Measurements from ENCODE around the gene ACVR2A. TPM values are rescaled to one million over a fixed set of nuclear protein-coding genes. Genes with fewer than 3 reads are reported as not detected.

ACVR2A gene
- total RNA-seq (2014; rRNA removed; shearing (Covaris generic); ENCODE audit: low replicate concordance), result 1.7 and 3.6 TPM in 2 replicates

DNA sequence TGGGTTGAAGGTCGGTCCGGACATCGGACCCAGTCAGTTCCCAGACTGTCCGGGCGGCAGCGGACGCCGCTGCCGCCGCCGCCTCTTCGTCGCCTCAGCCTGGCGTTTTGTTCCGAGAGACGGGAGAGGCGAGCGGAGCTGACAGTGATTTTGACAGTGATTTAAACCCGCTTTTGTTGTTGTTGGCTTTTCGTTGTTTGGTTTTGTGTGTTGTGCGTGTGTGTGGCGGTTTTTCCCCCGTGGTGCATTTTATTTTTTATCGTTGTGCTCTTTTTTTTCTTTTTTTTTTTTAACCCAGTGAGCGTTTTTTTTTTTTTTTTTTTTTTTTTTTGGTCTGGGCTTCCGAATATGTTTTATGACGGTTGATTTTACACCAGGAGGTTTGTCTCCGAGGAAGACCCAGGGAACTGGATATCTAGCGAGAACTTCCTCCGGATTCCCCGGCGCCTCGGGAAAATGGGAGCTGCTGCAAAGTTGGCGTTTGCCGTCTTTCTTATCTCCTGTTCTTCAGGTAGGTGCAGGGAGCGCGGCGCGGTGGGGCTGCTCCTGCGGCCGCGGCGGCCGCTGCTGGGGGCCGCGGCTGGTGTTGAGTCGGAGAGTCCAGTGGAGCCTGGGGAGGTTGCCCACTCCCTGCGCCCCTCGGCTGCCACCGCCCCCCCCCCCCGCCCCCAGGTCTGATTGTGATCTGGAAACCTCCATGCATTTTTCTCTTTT, at the start of gene ACVR2A:
Gene ACVR2A (plus strand): TSS at position 333 of the 714 bp plus-strand sequence. CDS start 124 bp downstream, at position 457.
- in situ Hi-C loops (cut with HindIII; ENCODE audit: low pct_unique_long_range_greater_than_20kb, low sequenced_read_pairs), result no loop called here
- peak; percentile 51 for DNase-seq (ENCODE audit: low read depth)

DNA sequence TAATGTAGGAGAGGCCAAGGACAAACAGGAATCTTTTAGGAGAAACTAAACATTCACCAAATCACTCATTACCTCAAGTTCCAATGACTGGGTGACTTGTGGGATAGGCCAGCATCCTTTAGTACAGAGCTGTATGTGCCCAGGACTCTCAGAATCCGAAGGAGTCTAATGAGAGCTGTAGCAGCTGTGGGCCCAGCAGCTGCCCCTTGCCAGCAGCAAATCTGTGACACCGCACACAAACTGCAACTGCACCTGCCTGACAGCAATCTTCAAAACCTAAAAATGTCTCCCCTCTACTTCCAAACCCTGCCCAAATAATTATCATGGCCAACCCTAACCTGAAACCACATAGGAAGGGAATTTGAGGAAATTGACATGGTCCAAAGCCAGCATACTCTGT, 44.5 kb upstream of the ACVR2A start:
- in situ Hi-C loops (cut with HindIII; ENCODE audit: low pct_unique_long_range_greater_than_20kb, low sequenced_read_pairs), result no loop called here

DNA sequence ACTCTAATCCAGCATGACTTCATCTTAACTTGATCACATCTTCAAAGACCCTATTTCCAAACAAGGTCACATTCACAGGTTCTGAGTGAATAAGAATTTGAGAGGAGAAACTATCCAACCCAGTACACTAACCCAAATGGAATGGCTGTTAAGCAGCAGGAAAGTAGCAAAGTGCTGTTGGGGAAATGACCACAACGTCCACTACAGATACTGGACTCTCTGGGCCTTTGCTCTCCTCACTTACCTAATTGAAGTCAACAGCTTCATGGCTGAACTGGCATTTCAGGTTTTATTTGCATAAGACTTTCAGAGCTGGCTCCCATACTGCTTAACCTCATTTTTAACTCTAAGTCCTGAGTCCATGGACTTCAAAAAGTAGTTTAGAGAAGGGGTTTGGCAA, 38.0 kb upstream of the ACVR2A start:
- DNase-seq (ENCODE audit: low read depth), result no peak
- in situ Hi-C loops (cut with HindIII; ENCODE audit: low pct_unique_long_range_greater_than_20kb, low sequenced_read_pairs), result no loop called here

More for the DNA sequence above, 44.5 kb upstream of the ACVR2A start:
- no peak for DNase-seq (ENCODE audit: low read depth)

DNA sequence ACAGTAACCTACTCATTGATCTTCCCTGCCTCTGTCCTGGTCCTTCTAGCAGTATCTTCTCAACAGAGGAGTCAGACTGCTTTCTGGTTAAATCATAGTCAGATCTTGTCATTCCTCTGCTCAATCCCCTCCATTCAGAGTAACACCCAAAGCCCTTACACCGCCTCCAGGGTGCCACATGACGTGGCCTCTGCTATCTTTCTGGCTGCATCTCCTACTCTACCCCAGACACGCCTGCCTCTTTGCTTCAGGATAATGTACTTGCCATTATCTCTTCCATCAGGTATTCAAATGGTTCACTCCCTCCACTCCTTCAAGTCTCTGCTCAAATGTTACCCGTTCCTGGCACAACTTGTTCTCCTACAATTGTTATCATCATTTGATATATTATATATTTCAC, 36.3 kb upstream of the ACVR2A start:
- no peak for DNase-seq (ENCODE audit: low read depth)
- in situ Hi-C loops (cut with HindIII; ENCODE audit: low pct_unique_long_range_greater_than_20kb, low sequenced_read_pairs), result no loop called here

DNA sequence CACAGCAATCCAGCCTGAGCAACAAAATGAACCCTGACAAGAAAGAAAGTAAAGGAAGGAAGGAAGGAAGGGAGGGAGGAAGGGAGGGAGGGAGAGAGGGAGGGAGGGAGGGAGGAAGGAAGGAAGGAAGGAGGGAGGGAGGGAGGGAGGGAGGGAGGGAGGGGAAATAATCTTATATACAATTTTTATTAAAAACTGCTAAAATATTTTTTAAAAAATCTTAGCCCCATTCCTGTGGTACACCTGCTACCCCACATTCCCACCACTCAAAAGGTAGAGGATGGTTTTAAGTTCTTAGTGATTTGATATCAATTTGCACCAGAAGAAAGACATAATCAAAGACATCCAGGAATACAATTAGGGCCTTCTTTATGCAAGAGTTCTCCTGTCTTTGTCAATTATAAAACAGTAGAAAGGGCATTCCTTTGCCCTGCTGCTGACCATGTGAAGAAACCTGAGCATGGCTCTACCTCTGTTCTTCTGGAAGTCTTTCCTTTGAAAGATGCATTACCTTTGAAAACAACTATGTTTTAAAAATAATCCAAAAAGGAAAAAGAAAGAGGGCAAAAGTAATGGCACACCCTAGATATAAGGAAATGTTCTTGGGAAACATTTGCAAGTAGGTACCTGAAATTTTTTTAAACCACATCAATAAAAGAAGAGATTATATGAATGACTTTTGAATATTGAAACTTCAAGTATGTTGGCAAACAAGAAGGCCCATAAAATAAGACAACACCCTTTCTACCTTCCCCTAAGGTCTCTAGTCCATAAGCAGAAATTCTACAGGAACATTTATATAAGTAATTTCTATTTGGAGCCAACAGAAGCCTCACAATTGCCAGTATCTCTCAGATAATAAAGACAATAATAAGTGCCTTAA, 33.7 kb upstream of the ACVR2A start:
- DNase-seq (ENCODE audit: low read depth), result no peak
- in situ Hi-C loops (cut with HindIII; ENCODE audit: low pct_unique_long_range_greater_than_20kb, low sequenced_read_pairs), result no loop called here

DNA sequence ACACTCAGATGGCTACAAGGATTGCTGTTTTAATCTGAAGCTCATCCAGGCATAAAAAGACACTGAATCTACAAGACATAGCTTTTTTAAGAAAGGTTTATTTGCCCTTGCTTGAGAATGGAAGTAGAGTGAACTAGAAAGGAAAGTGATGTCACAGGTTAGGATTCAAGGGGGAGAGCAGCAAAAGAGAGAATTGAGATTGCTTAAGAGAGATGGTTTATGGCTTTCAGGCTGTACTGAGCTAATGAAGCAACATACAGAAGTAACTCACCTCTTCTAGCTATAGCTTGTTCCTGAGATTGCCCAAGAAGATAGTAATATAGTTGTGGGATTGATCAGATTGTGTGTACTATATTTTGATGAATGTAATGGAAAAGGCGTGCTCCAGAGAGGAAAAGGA, 26.1 kb upstream of the ACVR2A start:
- in situ Hi-C loops (cut with HindIII; ENCODE audit: low pct_unique_long_range_greater_than_20kb, low sequenced_read_pairs), result no loop called here

DNA sequence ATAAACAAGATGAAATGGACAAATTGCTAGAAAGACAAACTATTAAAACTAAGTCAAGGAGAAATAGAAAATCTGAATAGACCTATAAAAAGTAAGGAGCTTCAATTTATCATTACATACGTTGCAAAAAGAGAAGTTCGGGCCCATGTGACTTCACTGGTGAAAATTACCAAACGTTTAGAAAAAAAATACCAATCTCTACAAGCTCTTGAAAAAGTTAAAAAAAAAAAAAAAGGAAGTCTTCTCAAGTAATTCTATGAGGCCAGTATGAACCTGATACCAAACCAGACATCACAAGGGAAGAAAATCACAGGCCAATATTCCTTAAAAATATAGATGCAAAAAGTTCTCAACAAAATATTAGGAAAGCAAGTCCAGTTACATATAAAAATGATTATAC, 20.2 kb upstream of the ACVR2A start:
- in situ Hi-C loops (cut with HindIII; ENCODE audit: low pct_unique_long_range_greater_than_20kb, low sequenced_read_pairs), result no loop called here
- DNase-seq (ENCODE audit: low read depth), result no peak

More for the DNA sequence above, 26.1 kb upstream of the ACVR2A start:
- no peak for DNase-seq (ENCODE audit: low read depth)

DNA sequence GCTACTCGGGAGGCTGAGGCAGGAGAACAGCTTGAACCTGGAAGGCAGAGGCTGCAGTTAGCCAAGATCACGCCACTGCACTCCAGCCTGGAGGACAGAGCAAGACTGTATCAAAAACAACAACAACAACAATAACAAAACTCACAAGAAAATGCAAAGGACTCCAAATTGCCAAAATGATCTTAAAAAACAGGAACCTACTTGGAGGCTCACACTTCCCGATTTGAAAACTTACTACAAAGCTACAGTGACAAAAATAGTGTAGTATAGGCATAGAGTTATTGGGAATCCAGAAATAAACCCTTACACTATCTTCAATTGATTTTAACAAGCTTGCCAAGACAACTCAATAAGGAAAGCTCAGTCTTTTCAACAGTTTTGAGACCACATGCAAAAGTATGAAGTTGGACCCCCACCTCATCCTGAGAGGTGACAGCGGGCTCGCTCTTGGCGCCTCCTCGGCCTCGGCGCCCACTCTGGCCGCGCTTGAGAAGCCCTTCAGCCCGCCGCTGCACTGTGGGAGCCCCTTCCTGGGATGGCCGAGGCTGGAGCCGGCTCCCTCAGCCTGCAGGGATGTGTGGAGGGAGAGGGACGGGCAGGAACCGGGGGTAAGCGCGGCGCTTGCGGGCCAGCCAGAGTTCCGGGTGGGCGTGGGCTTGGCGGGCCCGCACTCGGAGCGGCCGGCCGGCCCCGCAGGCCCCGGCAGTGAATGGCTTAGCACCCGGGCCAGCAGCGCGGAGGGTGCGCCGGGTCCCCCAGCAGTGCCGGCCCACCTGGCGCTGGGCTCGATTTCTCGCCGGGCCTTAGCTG, 18.3 kb upstream of the ACVR2A start:
- in situ Hi-C loops (cut with HindIII; ENCODE audit: low pct_unique_long_range_greater_than_20kb, low sequenced_read_pairs), result no loop called here
- DNase-seq (ENCODE audit: low read depth), result no peak

DNA sequence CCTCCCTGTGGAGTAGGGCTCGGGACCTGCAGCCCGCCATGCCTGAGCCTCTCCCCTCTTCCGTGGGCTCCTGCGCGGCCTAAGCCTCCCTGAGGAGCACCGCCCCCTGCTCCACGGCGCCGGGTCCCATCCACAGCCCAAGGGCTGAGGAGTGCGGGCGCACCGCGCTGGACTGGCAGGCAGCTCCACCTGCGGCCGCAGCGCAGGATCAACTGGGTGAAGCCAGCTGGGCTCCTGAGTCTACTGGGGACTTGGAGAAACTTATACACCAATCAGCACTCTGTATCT, 17.8 kb upstream of the ACVR2A start:
- in situ Hi-C loops (cut with HindIII; ENCODE audit: low pct_unique_long_range_greater_than_20kb, low sequenced_read_pairs), result no loop called here
- no peak for DNase-seq (ENCODE audit: low read depth)

DNA sequence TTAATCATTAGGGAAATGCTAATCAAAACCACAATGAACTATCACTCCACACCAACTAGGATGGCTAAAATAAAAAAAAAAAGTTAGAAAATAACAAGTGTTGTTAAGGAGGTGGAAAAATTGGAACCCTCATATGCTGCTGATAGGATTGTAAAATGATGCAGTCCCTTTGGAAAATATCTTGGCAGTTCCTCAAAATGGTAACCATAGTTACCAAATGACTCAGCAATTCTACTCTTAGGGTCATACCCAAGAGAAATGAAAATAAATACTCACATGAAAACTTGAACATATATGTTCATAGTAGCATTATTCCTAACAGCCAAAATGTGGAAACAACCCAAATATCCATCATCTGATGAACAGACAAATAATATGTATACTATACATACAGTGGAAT, 15.7 kb upstream of the ACVR2A start:
- in situ Hi-C loops (cut with HindIII; ENCODE audit: low pct_unique_long_range_greater_than_20kb, low sequenced_read_pairs), result no loop called here
- peak; percentile 55 for DNase-seq (ENCODE audit: low read depth)

DNA sequence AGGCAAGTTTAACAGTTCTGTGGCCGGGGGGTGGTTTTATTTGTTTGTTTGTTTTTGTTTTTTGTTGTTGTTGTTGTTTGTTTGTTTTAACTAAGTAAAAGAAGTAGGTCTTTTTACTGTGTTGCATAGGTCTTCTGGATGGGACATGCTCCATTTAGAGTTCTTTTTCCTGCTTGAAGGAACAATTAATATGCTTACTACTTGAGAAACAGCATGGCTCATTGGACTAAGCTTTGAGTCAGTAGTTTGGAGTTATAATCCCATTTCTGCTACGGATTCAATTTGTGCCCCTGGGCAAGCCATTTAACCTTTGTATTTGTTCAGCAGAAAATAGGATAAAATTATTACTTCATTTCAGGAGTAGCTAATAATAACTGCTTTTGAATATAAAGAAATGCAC, 8.7 kb upstream of the ACVR2A start:
- DNase-seq (ENCODE audit: low read depth), result no peak

DNA sequence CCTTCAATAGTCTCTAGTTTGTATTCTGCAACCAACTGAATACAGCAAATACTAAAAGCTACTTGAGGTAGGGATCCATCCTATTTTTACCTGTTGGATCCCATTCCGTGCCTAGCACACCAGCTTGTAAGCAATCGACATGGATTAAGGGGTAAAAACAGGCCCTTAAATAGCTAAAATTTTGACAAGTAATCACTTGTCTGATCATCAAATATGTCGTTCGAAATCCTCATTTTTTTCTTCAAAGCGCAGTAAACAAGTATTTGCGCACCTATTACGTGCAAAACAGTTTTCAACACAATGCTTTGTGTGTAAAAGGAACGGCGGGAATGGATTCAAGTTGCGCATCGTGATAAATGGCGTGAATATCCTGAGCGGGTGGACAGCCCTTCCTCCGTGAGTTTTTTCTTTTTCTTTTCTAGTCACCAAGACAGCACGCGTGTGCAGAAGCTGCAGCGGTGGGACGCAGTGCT, 1.4 kb upstream of the ACVR2A start:
- DNase-seq (ENCODE audit: low read depth), result no peak
- in situ Hi-C loops (cut with HindIII; ENCODE audit: low pct_unique_long_range_greater_than_20kb, low sequenced_read_pairs), result no loop called here

More for the DNA sequence above, 8.7 kb upstream of the ACVR2A start:
- in situ Hi-C loops (cut with HindIII; ENCODE audit: low pct_unique_long_range_greater_than_20kb, low sequenced_read_pairs), result no loop called here

DNA sequence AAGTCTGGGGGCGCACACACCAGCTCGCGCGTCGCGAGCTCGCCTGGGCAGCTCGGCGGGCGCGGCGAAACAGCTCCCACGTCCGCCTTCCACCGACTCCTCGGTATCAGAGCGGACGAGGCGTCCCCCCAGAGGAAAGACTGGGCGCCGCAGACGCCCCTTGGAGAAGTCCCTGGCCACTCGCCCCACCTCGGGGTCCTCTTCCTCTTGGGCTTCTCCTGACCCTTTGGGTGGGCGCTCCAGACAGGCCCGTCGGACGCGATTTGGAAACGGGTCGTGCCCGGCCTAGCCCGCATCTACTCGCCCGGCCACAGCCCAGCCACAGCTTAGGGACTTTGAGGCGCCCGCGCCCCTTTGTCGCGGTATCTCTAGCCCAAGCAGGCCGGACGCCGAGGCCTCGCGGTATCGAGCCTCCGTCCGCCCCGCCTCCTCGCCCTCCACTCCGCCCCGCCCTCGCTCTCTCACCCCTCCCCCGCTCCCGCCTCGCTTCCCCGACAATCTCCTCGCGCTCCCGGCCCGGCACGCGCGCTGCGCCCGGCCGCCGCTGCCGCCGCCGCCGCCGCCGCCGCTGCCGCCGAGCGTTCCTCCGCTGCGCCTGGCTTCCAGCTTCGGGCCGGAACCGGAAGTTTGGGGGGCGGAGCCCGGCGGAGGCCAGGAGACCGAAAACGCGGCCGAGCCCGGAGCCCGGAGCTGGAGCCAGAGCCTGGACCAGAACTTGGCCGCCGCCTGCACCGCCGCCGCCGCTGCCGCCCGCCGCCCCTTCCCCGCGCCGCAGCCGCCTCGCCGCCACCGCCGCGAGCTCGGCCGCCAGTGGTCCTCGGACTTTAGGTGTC, 749 bp upstream of the ACVR2A start:
- in situ Hi-C loops (cut with HindIII; ENCODE audit: low pct_unique_long_range_greater_than_20kb, low sequenced_read_pairs), result no loop called here
- DNase-seq (ENCODE audit: low read depth), result peak; percentile 74

DNA sequence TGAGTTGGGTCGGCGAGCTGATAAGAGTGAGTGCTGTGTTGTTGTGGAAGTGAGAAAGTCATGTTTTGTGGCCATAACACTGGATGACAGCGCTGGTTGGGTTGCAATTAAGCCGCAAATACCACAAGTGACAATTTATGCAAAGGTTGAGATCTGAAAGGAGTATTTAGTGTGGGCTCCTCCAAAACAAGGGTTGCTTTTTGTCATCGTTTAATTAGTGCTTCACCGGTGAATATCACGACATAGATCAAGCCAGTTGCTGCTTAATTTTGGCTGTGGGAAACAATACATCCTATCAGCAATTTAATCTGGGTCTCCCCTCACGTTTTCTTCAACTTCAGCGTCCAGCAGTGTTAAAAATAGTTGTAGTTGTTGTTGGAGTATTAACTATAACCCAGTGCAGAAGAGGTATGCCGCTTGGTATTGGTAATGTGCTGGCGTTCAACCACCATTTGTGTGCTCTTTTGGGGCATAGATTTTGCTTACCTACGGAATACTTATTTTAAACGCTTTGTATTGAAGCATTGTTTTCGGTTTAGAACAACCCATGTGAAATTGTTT, 662 bp downstream of the ACVR2A start:
- peak; percentile 14 for DNase-seq (ENCODE audit: low read depth)

DNA sequence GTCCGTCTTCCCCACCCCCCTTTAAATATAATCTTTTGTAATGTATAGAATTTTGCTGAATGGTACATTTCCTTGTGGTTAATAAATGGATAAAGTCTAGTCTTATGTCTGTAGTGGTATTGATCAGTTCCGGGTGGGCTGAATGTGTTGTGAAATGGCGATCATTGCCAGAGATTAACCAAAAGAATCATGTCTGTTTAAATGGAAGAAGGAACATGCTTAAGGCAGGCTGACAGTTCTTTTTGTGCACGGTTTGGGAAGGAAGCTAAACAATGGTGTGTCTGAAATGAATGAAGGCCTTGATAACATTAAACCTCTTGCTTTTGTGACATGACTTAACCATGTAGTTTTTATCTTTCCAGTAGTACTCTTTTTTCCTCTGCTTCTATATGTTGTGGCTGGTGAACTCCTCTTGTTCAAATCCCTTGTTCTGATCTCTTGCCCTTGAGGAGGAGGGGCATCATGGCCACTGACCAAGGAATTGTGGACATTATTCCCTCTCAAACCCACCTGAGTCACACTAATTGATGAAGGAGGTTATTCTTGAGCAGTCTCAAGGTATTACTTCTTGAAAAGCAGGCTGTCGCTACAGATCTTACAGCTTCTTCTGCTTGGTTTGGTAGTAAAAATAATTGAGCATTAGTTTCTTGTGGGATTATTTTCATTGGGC, 1.7 kb downstream of the ACVR2A start:
- in situ Hi-C loops (cut with HindIII; ENCODE audit: low pct_unique_long_range_greater_than_20kb, low sequenced_read_pairs), result no loop called here
- peak; percentile 2 for DNase-seq (ENCODE audit: low read depth)

More for the DNA sequence above, 662 bp downstream of the ACVR2A start:
- in situ Hi-C loops (cut with HindIII; ENCODE audit: low pct_unique_long_range_greater_than_20kb, low sequenced_read_pairs), result no loop called here

DNA sequence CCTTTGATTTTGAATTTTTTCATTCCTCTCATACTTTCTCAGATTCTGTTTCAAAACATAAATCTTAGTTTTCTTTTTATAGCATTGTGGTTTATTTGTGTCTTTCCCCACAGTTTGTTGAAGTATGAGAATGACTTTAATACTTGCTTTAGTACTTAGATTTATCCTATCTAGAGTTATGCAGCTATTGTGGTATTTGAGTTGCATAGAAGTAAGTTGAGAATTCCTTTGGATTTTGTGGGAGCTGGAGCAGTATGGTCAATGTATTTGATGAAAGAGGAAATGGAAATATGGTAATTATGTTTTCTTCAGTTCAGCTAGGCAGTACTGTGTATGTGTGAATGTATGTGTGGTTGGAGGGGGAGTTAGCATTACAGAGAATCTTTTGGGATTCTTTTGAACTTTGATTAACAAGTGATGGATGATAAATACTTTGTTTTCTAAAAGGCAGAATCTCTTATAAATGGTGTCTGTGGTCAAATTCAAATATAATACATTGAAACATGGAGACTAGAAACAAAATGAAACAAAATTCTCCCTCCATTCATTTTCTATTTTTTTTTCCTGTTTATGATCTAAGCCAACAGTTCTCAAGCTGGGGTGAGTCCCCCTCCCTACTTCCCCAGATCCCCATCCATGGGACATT, 3.0 kb downstream of the ACVR2A start:
- in situ Hi-C loops (cut with HindIII; ENCODE audit: low pct_unique_long_range_greater_than_20kb, low sequenced_read_pairs), result no loop called here
- DNase-seq (ENCODE audit: low read depth), result no peak

DNA sequence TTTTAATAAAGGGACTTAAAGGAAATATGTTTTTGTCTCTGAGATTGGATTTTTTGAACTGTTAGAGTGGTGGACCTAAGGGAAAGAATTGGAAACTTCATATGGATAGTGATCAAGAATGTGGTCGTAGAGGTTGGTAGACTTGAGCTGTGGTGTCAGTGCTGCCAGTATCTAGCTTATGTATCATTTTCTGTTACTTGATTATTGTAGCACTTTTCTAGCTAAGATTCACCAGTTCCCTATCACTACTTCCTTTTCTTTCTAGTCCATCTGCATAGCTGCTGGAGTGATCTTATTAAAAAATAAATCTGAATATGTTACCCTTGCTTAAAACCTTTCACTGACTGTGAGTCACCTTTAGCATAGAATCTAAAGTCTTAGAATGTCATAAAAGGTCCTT, 6.0 kb downstream of the ACVR2A start:
- no peak for DNase-seq (ENCODE audit: low read depth)
- in situ Hi-C loops (cut with HindIII; ENCODE audit: low pct_unique_long_range_greater_than_20kb, low sequenced_read_pairs), result no loop called here

Measured in Caki2 (cell line).